ENCODE results near the gene PFDN5.

DNA sequence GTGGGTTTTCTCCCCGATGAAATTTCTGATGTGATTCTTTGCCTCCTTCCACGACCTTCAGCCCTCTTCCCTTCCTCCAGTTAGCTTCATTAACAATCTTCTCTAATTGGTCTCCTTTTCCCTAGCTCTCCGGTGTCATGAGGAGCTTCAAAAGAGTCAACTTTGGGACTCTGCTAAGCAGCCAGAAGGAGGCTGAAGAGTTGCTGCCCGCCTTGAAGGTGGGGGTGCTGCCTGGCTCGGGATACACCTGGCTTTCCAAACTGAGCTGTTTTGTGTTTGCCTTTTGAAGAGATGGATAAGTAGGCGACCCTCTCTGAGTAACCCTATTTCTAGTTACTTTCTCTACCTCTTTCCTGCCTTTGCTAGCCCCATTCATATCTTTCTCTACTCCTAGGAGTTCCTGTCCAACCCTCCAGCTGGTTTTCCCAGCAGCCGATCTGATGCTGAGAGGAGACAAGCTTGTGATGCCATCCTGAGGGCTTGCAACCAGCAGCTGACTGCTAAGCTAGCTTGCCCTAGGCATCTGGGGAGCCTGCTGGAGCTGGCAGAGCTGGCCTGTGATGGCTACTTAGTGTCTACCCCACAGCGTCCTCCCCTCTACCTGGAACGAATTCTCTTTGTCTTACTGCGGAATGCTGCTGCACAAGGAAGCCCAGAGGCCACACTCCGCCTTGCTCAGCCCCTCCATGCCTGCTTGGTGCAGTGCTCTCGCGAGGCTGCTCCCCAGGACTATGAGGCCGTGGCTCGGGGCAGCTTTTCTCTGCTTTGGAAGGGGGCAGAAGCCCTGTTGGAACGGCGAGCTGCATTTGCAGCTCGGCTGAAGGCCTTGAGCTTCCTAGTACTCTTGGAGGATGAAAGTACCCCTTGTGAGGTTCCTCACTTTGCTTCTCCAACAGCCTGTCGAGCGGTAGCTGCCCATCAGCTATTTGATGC lies 26.4 kb upstream of the PFDN5 start:
- TF ChIP-seq, protein P1, sequence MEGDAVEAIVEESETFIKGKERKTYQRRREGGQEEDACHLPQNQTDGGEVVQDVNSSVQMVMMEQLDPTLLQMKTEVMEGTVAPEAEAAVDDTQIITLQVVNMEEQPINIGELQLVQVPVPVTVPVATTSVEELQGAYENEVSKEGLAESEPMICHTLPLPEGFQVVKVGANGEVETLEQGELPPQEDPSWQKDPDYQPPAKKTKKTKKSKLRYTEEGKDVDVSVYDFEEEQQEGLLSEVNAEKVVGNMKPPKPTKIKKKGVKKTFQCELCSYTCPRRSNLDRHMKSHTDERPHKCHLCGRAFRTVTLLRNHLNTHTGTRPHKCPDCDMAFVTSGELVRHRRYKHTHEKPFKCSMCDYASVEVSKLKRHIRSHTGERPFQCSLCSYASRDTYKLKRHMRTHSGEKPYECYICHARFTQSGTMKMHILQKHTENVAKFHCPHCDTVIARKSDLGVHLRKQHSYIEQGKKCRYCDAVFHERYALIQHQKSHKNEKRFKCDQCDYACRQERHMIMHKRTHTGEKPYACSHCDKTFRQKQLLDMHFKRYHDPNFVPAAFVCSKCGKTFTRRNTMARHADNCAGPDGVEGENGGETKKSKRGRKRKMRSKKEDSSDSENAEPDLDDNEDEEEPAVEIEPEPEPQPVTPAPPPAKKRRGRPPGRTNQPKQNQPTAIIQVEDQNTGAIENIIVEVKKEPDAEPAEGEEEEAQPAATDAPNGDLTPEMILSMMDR (conservative IDR thresholded peaks at IDR 0.05; ENCODE audit: low read depth, low read length) = no peak
- no peak for TF ChIP-seq EZH2 (IDR thresholded peaks at IDR 0.05; ENCODE audit: borderline replicate concordance, low read depth, low read length, poor library complexity, severe bottlenecking)
